HFFc6 (cell line): ENCODE data around the gene SEMA4B. TPM values are rescaled to one million over a fixed set of nuclear protein-coding genes. Genes with fewer than 3 reads are reported as not detected.
A peak's percentile ranks its signal among the peaks of the same experiment; 100 is the strongest.

Experiments
- DNase-seq: peaks from one replicate; pipeline ENCODE4 v3.0.0-alpha.2; 2018
- H3K27ac Mint-ChIP-seq: 2 replicates; pipeline ENCODE4 v1.8.0; 2020; ENCODE audit warnings: mild to moderate bottlenecking, mixed read lengths
- H3K27me3 Mint-ChIP-seq: 2 replicates; pipeline ENCODE4 v1.8.0; 2021; ENCODE audit warnings: mild to moderate bottlenecking, moderate library complexity, mixed read lengths; ENCODE audit not compliant: insufficient read depth
- H3K36me3 Mint-ChIP-seq: 2 replicates; pipeline ENCODE4 v1.8.0; 2021; ENCODE audit warnings: low read depth, mixed read lengths
- H3K4me1 Mint-ChIP-seq: 2 replicates; pipeline ENCODE4 v1.8.0; 2020; ENCODE audit warnings: low read depth, mixed read lengths
- H3K4me3 Mint-ChIP-seq: 2 replicates; pipeline ENCODE4 v1.8.0; 2020; ENCODE audit warnings: mild to moderate bottlenecking, moderate library complexity, mixed read lengths
- H3K9me3 Mint-ChIP-seq: 2 replicates; pipeline ENCODE4 v1.8.0; 2020; ENCODE audit warnings: mild to moderate bottlenecking, mixed read lengths
- total RNA-seq, 6 experiments: library from RNA; stranded (reverse); fragmentation: NEBNext Ultra II Directional; extraction: Animal tissue kit (Norgen Biotek cat#: 25700); gene quantifications; 2 replicates in 1 of 6; 3 replicates in 5 of 6; pipeline ENCODE4 v1.2.3, GENCODE V29; 2021
- TF ChIP-seq, protein P1 (sequence below): fragments of 200-600 bp; sonication (generic); IDR thresholded peaks from 2 replicates; pipeline ENCODE4 v1.5.0; 2021; ENCODE audit warnings: antibody characterized with exemption, mild to moderate bottlenecking

SEMA4B gene
- total RNA-seq, 6 experiments from 2014 or later: 5.6 to 7.7 (median 7.2) TPM

DNA sequence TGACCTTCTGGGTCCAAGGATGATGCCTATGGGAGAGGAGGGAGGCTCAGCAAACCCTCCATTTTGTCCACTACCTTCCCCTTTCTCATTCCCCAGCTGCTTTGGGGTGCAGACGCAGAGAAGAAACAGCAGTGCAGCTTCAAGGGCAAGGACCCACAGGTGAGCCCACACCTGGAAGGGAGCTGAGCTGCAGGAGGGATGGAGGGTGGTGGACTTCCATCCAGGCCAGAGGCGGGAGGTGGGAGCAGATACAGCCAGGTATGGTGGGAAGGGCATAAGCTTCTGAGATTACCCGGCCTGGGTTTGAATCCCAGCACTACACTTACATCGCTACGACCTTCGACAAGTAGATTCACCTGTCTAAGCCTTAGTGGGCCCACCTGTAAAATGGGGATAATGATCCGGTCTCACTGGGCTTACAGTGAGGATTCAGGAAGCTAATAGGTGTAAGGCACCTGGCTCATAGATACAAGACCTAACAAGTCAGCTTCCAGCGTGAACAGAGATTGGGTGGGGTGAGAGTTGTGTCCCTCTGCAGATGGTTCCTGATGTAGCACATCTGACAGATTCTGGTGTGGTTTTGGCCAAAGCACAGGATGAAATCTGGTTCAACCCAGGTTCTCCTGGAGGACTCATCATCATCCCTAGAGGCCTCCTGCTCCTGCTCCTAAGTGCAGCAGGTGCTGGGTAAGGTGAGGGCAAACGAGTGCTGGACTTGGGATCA, 16.7 kb downstream of the SEMA4B start:
- Mint-ChIP-seq H3K9me3 (no peaks in the 10 kb centered on the region), H3K27me3 (no peaks in the 10 kb centered on the region), H3K4me3 (no peak overlapping the region), H3K4me1 (peaks cover 9% of the 10 kb centered on the region; the same call in 1 of the 2 replicates), H3K27ac (no peak overlapping the region), H3K36me3 (no peaks in the 10 kb centered on the region)
- TF ChIP-seq, protein P1, sequence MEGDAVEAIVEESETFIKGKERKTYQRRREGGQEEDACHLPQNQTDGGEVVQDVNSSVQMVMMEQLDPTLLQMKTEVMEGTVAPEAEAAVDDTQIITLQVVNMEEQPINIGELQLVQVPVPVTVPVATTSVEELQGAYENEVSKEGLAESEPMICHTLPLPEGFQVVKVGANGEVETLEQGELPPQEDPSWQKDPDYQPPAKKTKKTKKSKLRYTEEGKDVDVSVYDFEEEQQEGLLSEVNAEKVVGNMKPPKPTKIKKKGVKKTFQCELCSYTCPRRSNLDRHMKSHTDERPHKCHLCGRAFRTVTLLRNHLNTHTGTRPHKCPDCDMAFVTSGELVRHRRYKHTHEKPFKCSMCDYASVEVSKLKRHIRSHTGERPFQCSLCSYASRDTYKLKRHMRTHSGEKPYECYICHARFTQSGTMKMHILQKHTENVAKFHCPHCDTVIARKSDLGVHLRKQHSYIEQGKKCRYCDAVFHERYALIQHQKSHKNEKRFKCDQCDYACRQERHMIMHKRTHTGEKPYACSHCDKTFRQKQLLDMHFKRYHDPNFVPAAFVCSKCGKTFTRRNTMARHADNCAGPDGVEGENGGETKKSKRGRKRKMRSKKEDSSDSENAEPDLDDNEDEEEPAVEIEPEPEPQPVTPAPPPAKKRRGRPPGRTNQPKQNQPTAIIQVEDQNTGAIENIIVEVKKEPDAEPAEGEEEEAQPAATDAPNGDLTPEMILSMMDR: no peak
- DNase-seq: no peak

DNA sequence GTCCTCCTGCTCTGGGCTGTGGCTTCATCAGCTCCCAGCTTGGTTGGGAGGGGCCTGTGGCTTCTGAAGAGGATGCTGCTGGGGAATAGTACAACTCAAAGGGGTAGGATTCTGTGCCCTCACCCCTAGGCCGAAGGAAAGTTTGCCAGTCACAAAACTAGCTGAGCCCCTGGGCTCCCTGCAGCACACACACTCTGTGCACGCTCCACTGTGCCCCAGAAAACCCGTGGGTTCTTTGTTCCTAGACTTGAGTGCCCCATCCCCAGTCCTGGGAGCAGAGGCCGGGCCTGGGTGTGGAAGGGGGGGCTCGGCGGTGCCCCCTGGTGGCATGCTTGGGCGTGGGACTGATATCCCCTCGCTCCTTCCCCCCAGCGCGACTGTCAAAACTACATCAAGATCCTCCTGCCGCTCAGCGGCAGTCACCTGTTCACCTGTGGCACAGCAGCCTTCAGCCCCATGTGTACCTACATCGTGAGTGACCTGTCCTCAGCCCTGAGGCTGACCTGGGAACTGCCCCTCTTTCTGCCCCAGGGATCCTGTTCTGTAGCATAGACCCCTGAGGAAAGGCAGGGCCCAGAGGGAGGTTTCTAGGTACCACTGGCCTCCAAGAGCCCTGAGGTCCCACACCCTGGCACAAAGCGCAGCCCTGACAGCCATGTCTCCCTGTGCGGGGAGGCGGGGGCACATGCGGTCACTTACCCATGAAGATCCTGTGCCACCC, 18.5 kb downstream of the SEMA4B start:
- Mint-ChIP-seq H3K27ac (no peak overlapping the region), H3K9me3 (no peaks in the 10 kb centered on the region), H3K36me3 (no peaks in the 10 kb centered on the region), H3K27me3 (no peaks in the 10 kb centered on the region), H3K4me1 (peaks cover 9% of the 10 kb centered on the region; the same call in 1 of the 2 replicates), H3K4me3 (no peak overlapping the region)
- no peak for DNase-seq
- TF ChIP-seq, protein P1: peak; percentile 84

GRCh38 chr15:90221246-90221900, 20.2 kb downstream of the SEMA4B start:
- H3K27me3 Mint-ChIP-seq: no peaks in the 10 kb centered on the region
- no peak overlapping the region for H3K27ac Mint-ChIP-seq
- H3K4me1 Mint-ChIP-seq: peaks cover 9% of the 10 kb centered on the region; the same call in 1 of the 2 replicates
- H3K36me3 Mint-ChIP-seq: no peaks in the 10 kb centered on the region
- TF ChIP-seq, protein P1: peak; percentile 83
- no peaks in the 10 kb centered on the region for H3K9me3 Mint-ChIP-seq
- no peak overlapping the region for H3K4me3 Mint-ChIP-seq
- peak; percentile 75 for DNase-seq

GRCh38 chr15:90222547-90222946, 21.4 kb downstream of the SEMA4B start:
- Mint-ChIP-seq H3K27ac (no peak overlapping the region), H3K4me1 (peaks cover 9% of the 10 kb centered on the region; the same call in 1 of the 2 replicates), H3K27me3 (no peaks in the 10 kb centered on the region), H3K9me3 (no peaks in the 10 kb centered on the region), H3K36me3 (no peaks in the 10 kb centered on the region), H3K4me3 (no peak overlapping the region)
- TF ChIP-seq, protein P1: no peak
- DNase-seq: no peak

DNA sequence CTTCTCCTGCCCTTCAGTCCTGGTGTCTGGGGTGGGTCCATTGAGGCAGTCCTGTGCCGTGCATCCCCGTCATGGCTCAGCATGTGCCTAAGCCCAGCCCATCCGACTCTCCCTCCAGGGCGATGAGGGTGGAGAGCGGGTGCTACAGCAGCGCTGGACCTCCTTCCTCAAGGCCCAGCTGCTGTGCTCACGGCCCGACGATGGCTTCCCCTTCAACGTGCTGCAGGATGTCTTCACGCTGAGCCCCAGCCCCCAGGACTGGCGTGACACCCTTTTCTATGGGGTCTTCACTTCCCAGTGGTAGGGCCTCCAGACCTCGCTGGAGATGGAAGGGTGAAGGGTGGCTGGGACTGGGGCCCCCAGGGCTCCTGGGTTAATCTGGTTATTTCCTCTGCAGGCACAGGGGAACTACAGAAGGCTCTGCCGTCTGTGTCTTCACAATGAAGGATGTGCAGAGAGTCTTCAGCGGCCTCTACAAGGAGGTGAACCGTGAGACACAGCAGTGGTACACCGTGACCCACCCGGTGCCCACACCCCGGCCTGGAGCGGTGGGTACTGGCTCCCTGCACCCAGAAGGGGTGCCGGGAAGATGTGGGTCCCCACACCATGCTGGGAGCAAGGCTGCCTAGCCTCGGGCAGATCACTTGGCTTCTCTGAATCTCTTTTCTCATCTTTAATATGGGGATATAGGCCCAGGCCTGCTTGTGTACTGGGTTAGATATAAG, 22.5 kb downstream of the SEMA4B start:
- Mint-ChIP-seq H3K36me3 (no peaks in the 10 kb centered on the region), H3K27ac (no peak overlapping the region), H3K4me1 (peaks cover 9% of the 10 kb centered on the region; the same call in 1 of the 2 replicates), H3K27me3 (no peaks in the 10 kb centered on the region), H3K9me3 (no peaks in the 10 kb centered on the region), H3K4me3 (no peak overlapping the region)
- TF ChIP-seq, protein P1: no peak
- DNase-seq: no peak
